ENCODE results near the gene PAPOLA. TPM values are rescaled to one million over a fixed set of nuclear protein-coding genes. Genes with fewer than 3 reads are reported as not detected.

Gene PAPOLA
- total and polyA plus RNA-seq, 4 experiments from 2014 or later: 74.3 to 244 (median 157) TPM

GRCh38 chr14:96564389-96564788 is 62.2 kb downstream of the PAPOLA start:
- ChIA-PET POLR2A (ENCODE audit: partially characterized antibody) (no interaction called here), CTCF (ENCODE audit: partially characterized antibody) (interaction anchor here (1.1 kb wide), 1 partner anchor 177 kb away, joined by 3 read pairs; no protein-coding TSS in a partner anchor)
- Histone ChIP-seq H3K27me3 (ENCODE audit: insufficient read depth, low read length) (no peaks in the 10 kb centered on the region), H3K27ac (ENCODE audit: low read depth, low read length) (no peak overlapping the region), H3K4me3 (ENCODE audit: low read length in 2 of 2) (no peak overlapping the region), H3K36me3 (ENCODE audit: insufficient read depth, low read length) (peaks cover 31% of the 10 kb centered on the region), H3K4me1 (ENCODE audit: insufficient read depth, low read length) (no peaks in the 10 kb centered on the region), H3K9me3 (ENCODE audit: control insufficient read depth in 1 of 2, low read length in 2 of 2) (no peaks in the 10 kb centered on the region)
- Mint-ChIP-seq H3K27me3 (no peaks in the 10 kb centered on the region), H3K27ac (no peak overlapping the region), H3K9me3 (no peaks in the 10 kb centered on the region), H3K36me3 (peaks cover 38 to 51% of the 10 kb centered on the region in 2 donors), H3K4me1 (peaks cover 0 to 4% (median under 1%) of the 10 kb centered on the region in 4 donors), H3K4me3 (no peak overlapping the region)
- intact Hi-C loops (cut with micrococcal nuclease): no loop called here
- peak in 1 of 5 donors; percentile 5 for DNase-seq

- Mint-ChIP-seq H3K4me3 (no peak overlapping the region), H3K9me3 (no peaks in the 10 kb centered on the region), H3K4me1 (peaks cover 0 to 4% (median under 1%) of the 10 kb centered on the region in 4 donors), H3K27ac (peak overlapping the region in 2 of 7 donors; percentile 55 to 79), H3K27me3 (no peaks in the 10 kb centered on the region), H3K36me3 (peaks cover 38 to 51% of the 10 kb centered on the region in 2 donors)
- intact Hi-C loops (cut with micrococcal nuclease): no loop called here
- H3K36me3 ChIP-seq (ENCODE audit: insufficient read depth, low read length): peaks cover 22% of the 10 kb centered on the region
- no peak overlapping the region for H3K4me3 ChIP-seq (ENCODE audit: low read length in 2 of 2)
- ChIA-PET CTCF (ENCODE audit: partially characterized antibody) (interaction anchor here (1.2 to 1.8 kb wide), 2 partner anchors 9 to 10 kb away, joined by 3 to 5 read pairs; no protein-coding TSS in a partner anchor), POLR2A (ENCODE audit: partially characterized antibody) (no interaction called here)
- DNase-seq: no peak
- H3K27me3 ChIP-seq (ENCODE audit: insufficient read depth, low read length): no peaks in the 10 kb centered on the region
- no peak overlapping the region for H3K27ac ChIP-seq (ENCODE audit: low read depth, low read length)
- no peaks in the 10 kb centered on the region for H3K9me3 ChIP-seq (ENCODE audit: control insufficient read depth in 1 of 2, low read length in 2 of 2)
- H3K4me1 ChIP-seq (ENCODE audit: insufficient read depth, low read length): no peaks in the 10 kb centered on the region
Observed at GRCh38 chr14:96565811-96566210, 63.6 kb downstream of the PAPOLA start.

- H3K27me3 Mint-ChIP-seq: no peaks in the 10 kb centered on the region
- peak in 4 of 5 donors; percentile 15 to 37 (median 19) for DNase-seq
- no peak overlapping the region for H3K27ac ChIP-seq (ENCODE audit: low read depth, low read length)
- POLR2A ChIA-PET (ENCODE audit: partially characterized antibody): no interaction called here
- H3K4me1 Mint-ChIP-seq: peaks cover 0 to 4% (median under 1%) of the 10 kb centered on the region in 4 donors
- H3K4me1 ChIP-seq (ENCODE audit: insufficient read depth, low read length): no peaks in the 10 kb centered on the region
- H3K4me3 ChIP-seq (ENCODE audit: low read length in 2 of 2): no peak overlapping the region
- CTCF ChIA-PET (ENCODE audit: partially characterized antibody): interaction anchor here (0.7 to 3.1 kb wide), 7 partner anchors 10 to 1410 kb away, joined by 3 to 27 read pairs (median 4); no protein-coding TSS in a partner anchor
- H3K36me3 Mint-ChIP-seq: peaks cover 36 to 52% of the 10 kb centered on the region in 2 donors
- peaks cover 21% of the 10 kb centered on the region for H3K36me3 ChIP-seq (ENCODE audit: insufficient read depth, low read length)
- H3K9me3 Mint-ChIP-seq: no peaks in the 10 kb centered on the region
- intact Hi-C loops (cut with micrococcal nuclease): no loop called here
- H3K9me3 ChIP-seq (ENCODE audit: control insufficient read depth in 1 of 2, low read length in 2 of 2): no peaks in the 10 kb centered on the region
- H3K4me3 Mint-ChIP-seq: no peak overlapping the region
- no peak overlapping the region for H3K27ac Mint-ChIP-seq
- no peaks in the 10 kb centered on the region for H3K27me3 ChIP-seq (ENCODE audit: insufficient read depth, low read length)
Observed at GRCh38 chr14:96567289-96567899, 65.2 kb downstream of the PAPOLA start.

GRCh38 chr14:96568621-96569020 is 66.4 kb downstream of the PAPOLA start:
- no peak overlapping the region for H3K27ac ChIP-seq (ENCODE audit: low read depth, low read length)
- no peaks in the 10 kb centered on the region for H3K9me3 Mint-ChIP-seq
- H3K36me3 Mint-ChIP-seq: peaks cover 32 to 47% of the 10 kb centered on the region in 2 donors
- peaks cover 0 to 2% (median under 1%) of the 10 kb centered on the region in 4 donors for H3K4me1 Mint-ChIP-seq
- H3K27ac Mint-ChIP-seq: no peak overlapping the region
- POLR2A ChIA-PET (ENCODE audit: partially characterized antibody): no interaction called here
- CTCF ChIA-PET (ENCODE audit: partially characterized antibody): interaction anchor here (1.4 to 3.1 kb wide), 2 partner anchors 8 to 172 kb away, joined by 5 to 27 read pairs; no protein-coding TSS in a partner anchor
- no peaks in the 10 kb centered on the region for H3K27me3 Mint-ChIP-seq
- no peak overlapping the region for H3K4me3 ChIP-seq (ENCODE audit: low read length in 2 of 2)
- no peak for DNase-seq
- no peaks in the 10 kb centered on the region for H3K9me3 ChIP-seq (ENCODE audit: control insufficient read depth in 1 of 2, low read length in 2 of 2)
- peaks cover 21% of the 10 kb centered on the region for H3K36me3 ChIP-seq (ENCODE audit: insufficient read depth, low read length)
- H3K4me1 ChIP-seq (ENCODE audit: insufficient read depth, low read length): no peaks in the 10 kb centered on the region
- intact Hi-C loops (cut with micrococcal nuclease): no loop called here
- no peaks in the 10 kb centered on the region for H3K27me3 ChIP-seq (ENCODE audit: insufficient read depth, low read length)
- H3K4me3 Mint-ChIP-seq: no peak overlapping the region

GRCh38 chr14:96571311-96571710 is 69.1 kb downstream of the PAPOLA start:
- ChIA-PET POLR2A (ENCODE audit: partially characterized antibody) (no interaction called here), CTCF (ENCODE audit: partially characterized antibody) (interaction anchor here (1.5 kb wide), 1 partner anchor 11 kb away, joined by 4 read pairs; no protein-coding TSS in a partner anchor)
- no peak for DNase-seq
- Mint-ChIP-seq H3K4me3 (no peak overlapping the region), H3K9me3 (no peaks in the 10 kb centered on the region), H3K36me3 (peaks cover 19 to 27% of the 10 kb centered on the region in 2 donors), H3K27ac (no peak overlapping the region), H3K27me3 (no peaks in the 10 kb centered on the region), H3K4me1 (peaks cover 0 to 9% (median 3%) of the 10 kb centered on the region in 4 donors)
- intact Hi-C loops (cut with micrococcal nuclease): no loop called here
- H3K27me3 ChIP-seq (ENCODE audit: insufficient read depth, low read length): no peaks in the 10 kb centered on the region
- H3K27ac ChIP-seq (ENCODE audit: low read depth, low read length): no peak overlapping the region
- H3K4me3 ChIP-seq (ENCODE audit: low read length in 2 of 2): no peak overlapping the region
- no peaks in the 10 kb centered on the region for H3K9me3 ChIP-seq (ENCODE audit: control insufficient read depth in 1 of 2, low read length in 2 of 2)
- H3K36me3 ChIP-seq (ENCODE audit: insufficient read depth, low read length): peaks cover 5% of the 10 kb centered on the region
- H3K4me1 ChIP-seq (ENCODE audit: insufficient read depth, low read length): no peaks in the 10 kb centered on the region

- DNase-seq: no peak
- intact Hi-C loops (cut with micrococcal nuclease): no loop called here
- H3K4me3 Mint-ChIP-seq: no peak overlapping the region
- H3K27me3 Mint-ChIP-seq: no peaks in the 10 kb centered on the region
- Histone ChIP-seq H3K4me1 (ENCODE audit: insufficient read depth, low read length) (no peaks in the 10 kb centered on the region), H3K36me3 (ENCODE audit: insufficient read depth, low read length) (no peaks in the 10 kb centered on the region), H3K27ac (ENCODE audit: low read depth, low read length) (no peak overlapping the region), H3K27me3 (ENCODE audit: insufficient read depth, low read length) (no peaks in the 10 kb centered on the region), H3K9me3 (ENCODE audit: control insufficient read depth in 1 of 2, low read length in 2 of 2) (no peaks in the 10 kb centered on the region), H3K4me3 (ENCODE audit: low read length in 2 of 2) (no peak overlapping the region)
- no peak overlapping the region for H3K27ac Mint-ChIP-seq
- ChIA-PET POLR2A (ENCODE audit: partially characterized antibody) (interaction anchor here (0.7 kb wide), 1 partner anchor 1654 kb away, joined by 4 read pairs; no protein-coding TSS in a partner anchor), CTCF (ENCODE audit: partially characterized antibody) (interaction anchor here (1.2 kb wide), 1 partner anchor 17 kb away, joined by 3 read pairs; no protein-coding TSS in a partner anchor)
- H3K36me3 Mint-ChIP-seq: peaks cover 10 to 17% of the 10 kb centered on the region in 2 donors
- H3K4me1 Mint-ChIP-seq: peaks cover 0 to 10% (median 5%) of the 10 kb centered on the region in 4 donors
- no peaks in the 10 kb centered on the region for H3K9me3 Mint-ChIP-seq
Observed at GRCh38 chr14:96573473-96574100, 71.4 kb downstream of the PAPOLA start.

- no peak overlapping the region for H3K4me3 ChIP-seq (ENCODE audit: low read length in 2 of 2)
- POLR2A ChIA-PET (ENCODE audit: partially characterized antibody): interaction anchor here (0.7 kb wide), 1 partner anchor 1653 kb away, joined by 4 read pairs; no protein-coding TSS in a partner anchor
- H3K27me3 Mint-ChIP-seq: no peaks in the 10 kb centered on the region
Observed at GRCh38 chr14:96574171-96574632, 72.0 kb downstream of the PAPOLA start.

More at GRCh38 chr14:96574171-96574632, 72.0 kb downstream of the PAPOLA start:
- DNase-seq: no peak
- no peaks in the 10 kb centered on the region for H3K36me3 ChIP-seq (ENCODE audit: insufficient read depth, low read length)
- Mint-ChIP-seq H3K36me3 (peaks cover 7 to 16% of the 10 kb centered on the region in 2 donors), H3K27ac (no peak overlapping the region), H3K4me3 (no peak overlapping the region), H3K9me3 (no peaks in the 10 kb centered on the region), H3K4me1 (peaks cover 0 to 13% (median 5%) of the 10 kb centered on the region in 4 donors)
- no peaks in the 10 kb centered on the region for H3K4me1 ChIP-seq (ENCODE audit: insufficient read depth, low read length)
- intact Hi-C loops (cut with micrococcal nuclease): no loop called here
- H3K27me3 ChIP-seq (ENCODE audit: insufficient read depth, low read length): no peaks in the 10 kb centered on the region
- H3K9me3 ChIP-seq (ENCODE audit: control insufficient read depth in 1 of 2, low read length in 2 of 2): no peaks in the 10 kb centered on the region
- H3K27ac ChIP-seq (ENCODE audit: low read depth, low read length): no peak overlapping the region
- CTCF ChIA-PET (ENCODE audit: partially characterized antibody): interaction anchor here (1.6 kb wide), 1 partner anchor 14 kb away, joined by 7 read pairs; no protein-coding TSS in a partner anchor
